NCI-H1417 treated with DMSO at 0.1 percent for 48 hours (cell line): Measurements from ENCODE around the gene EXTL2.
"Not testable (repeated sequence)": the region's sequence is repeated elsewhere in the genome, so short reads cannot be mapped to it uniquely, and the experiment has no call there.

Source experiments
- DNase-seq: peaks from one replicate; lab custom pipeline; 2025; lab: John Stamatoyannopoulos, UW

EXTL2 gene, protein sequence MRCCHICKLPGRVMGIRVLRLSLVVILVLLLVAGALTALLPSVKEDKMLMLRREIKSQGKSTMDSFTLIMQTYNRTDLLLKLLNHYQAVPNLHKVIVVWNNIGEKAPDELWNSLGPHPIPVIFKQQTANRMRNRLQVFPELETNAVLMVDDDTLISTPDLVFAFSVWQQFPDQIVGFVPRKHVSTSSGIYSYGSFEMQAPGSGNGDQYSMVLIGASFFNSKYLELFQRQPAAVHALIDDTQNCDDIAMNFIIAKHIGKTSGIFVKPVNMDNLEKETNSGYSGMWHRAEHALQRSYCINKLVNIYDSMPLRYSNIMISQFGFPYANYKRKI

DNA sequence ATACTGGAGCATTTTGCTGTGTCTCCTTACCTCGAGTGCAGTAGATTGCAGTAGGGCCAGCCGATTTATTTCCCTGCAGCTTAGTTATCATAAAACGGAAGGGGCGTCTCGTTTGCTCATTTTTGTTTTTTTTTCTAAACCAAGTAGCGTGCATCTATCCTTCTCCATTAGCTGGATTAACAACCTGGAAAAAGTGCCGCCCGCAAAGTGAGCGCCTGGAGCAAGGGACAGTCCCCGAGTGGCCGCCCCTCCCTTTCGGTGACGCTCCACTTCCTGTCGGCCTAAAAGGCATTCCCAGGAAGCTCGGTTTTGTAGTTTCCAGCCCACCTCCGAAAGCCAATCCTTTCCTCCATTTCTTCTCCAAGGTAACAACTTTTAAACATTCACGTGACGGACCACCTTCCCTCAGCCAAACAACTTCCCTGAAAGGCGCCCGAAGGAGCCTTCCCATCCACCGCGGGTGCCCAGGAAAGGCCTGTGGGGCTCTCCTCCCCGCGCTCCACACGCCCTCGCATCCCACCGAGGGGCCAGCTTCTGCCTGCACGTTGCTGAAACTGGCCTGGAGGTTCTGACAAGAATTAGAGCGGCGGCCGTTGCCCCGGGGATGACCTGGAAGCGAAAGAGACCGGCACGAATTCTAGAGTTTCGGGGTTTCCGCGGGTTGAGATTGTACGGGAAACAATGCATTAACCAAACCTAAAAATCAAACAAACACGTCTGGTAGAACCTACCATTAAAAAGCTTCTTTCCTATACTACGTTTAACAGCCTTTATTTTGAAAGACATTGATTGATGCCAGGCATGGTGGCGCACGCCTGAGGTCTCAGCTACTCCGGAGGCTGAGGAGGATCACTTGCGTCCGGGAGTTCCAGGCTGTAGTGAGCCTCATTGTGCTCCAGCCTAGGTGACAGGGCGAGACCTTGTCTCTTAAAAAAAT, at the start of gene EXTL2:
Gene EXTL2 (minus strand): TSS at position 240 of the 937 bp plus-strand sequence. CDS start 6,085 bp downstream, outside the sequence.
- DNase-seq = peak; percentile 72

DNA sequence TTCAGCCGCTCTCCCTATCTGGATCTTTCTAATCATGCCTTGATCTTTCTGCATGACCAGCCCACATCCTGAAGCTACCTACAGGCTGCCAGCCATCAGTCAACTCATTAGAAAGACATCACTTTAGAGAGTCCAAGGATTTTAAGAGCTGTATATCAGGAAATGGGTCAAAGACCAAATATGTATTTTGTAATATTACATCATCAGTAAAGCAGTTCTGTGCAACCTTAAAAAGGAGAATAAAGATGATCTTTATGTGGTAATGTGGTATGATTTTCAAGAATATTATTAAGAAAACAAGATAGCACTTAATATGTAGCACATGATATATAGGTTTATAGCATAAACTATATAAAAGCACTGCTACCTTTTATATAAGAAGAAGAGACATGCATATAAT, 48.9 kb upstream of the EXTL2 start:
- DNase-seq = no peak

DNA sequence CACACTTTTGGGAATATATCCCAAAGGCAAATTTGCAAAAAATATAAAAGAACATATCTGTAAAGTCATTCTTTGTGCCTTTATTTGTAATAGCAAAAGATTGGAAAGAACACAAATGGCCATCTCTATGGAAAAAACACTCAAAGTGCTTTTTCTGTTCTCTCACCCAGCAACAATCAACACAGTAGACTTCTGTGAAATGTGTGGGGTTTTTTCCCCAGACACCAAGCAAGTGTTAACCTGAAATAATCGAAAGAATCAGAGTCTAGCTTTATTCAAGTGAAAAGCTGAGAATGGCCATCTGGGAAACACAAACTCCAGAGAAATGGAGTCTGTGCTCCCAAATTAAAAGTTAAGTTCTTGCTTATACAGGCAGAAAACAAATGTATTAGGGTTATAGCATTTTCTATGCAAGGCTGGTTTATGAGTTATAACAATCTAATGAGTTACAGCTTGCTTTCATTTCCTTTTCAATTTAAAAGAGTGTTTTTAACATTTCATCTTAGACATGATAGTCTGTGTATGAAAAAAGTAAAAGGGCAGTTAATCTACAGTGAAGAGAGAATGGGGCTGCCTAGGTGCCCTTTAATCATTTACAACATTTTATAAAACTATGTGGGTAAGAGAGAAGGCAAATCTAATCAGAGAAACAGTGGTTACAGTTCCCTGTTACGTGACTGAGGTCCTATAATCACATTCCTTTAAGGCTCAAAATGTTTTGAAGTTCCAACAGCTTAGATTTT, 47.8 kb upstream of the EXTL2 start:
- DNase-seq = no peak

DNA sequence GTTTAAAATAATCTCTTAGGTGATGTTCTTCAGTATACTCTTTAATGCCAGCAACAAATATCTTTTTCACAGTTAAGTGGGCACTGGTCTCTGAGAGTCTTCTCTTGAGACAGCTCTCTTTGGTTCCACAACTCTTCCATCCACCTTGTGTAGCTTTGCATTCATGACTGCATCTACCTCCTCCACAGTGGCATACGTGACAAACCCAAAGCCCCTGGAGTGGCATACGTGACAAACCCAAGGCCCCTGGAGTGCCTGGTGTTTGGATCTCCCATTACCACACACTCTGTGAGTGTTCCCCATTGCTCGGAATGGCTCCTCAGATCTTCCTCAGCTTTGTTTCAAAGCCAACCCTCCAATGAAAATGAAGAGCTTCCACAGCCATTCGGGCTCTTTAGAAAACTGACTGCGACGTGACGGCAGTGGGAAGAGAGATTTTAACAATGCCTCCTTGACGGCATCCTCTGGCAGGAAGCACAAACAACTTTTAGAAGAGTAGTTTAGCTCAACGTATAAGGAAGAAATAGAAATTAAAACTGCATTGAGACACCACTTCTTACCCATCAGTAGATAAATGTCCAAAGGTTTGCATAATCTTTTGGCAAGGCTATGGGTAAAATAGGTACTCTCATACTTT, 47.1 kb upstream of the EXTL2 start:
- no peak for DNase-seq

DNA sequence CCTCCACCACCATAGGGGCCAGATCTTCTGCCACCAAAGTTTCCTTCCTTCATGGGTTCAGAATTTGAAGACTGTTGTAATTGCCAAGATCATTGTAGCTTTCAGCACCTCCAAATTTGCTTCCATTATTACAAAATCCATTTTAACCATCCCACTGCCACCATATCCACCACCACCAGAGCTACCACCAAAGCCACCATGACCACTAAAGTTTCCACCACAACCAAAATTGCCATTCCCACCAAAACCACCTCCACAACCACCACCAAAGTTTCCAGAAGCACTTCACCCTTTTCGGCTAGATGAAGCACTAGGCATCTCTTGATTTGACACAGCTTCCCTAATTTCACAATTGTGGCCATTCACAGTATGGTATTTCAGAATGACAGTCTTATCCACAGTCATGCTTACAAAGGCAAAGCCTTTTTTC, 46.5 kb upstream of the EXTL2 start:
- DNase-seq = no peak

DNA sequence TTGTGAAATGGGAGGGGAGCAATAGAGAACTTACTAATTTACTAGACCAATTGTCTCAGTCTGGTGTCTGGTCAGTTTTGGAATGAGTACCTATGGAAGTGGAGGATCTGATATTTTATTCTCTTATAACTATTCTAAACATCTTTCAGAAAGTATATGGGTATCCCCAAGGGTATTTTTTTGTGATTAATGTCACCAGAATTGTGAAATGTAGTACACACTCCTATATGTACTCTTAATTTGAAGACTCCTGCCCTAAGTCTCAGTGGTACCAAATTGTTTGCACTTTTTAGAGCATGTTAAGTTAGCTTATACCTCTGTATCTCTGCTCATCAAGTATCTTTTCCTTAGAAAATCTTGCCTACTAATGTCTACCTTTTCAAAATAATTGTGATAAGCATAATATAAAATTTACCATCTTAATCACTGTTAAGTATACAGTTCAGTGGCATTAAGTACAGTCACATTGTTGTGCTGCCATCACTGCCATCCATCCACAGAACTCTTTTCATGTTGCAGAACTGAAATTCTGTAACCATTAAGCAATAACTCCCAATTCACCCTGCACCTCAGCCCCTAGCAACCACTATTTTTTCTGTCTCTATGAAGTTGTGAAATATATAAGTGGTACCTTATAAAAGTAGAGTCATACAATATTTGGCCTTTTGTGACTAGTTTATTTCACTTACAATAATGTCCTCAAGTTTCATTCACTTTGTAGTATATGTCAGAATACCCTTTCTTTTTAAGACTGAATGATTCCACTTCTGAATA, 41.7 kb upstream of the EXTL2 start:
- DNase-seq = no peak

DNA sequence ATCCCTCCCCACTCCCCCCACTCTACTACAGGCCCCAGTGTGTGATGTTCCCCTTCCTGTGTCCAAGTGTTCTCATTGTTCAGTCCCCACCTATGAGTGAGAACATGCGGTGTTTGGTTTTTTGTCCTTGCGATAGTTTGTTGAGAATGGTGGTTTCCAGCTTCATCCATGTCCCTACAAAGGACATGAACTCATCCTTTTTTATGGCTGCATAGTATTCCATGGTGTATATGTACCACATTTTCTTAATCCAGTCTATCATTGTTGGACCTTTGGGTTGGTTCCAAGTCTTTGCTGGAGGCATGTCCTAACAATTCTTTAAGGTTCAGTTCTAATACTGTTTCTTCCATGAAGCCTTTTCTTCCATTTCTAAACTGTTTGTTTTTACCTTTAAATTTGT, 38.9 kb upstream of the EXTL2 start:
- DNase-seq = not testable (repeated sequence)

DNA sequence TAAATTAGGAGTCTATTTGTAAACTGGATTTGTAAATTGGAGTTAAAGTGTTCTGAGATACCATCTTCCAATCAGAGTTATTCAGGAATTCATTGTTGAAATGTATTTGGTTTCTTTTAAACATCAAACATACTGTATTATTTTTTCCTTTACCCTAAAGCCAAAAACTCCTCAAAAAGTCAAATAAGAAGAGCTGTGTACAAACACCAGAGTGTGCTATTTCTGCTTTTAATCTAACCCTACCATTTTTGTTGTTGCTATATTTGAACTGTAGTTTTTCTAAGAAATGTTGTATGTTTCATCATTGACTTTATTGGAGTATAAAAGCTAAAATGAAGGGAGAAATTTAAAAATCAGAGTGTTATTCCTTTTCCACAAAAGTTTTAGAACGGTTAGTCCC, 37.1 kb upstream of the EXTL2 start:
- no peak for DNase-seq

DNA sequence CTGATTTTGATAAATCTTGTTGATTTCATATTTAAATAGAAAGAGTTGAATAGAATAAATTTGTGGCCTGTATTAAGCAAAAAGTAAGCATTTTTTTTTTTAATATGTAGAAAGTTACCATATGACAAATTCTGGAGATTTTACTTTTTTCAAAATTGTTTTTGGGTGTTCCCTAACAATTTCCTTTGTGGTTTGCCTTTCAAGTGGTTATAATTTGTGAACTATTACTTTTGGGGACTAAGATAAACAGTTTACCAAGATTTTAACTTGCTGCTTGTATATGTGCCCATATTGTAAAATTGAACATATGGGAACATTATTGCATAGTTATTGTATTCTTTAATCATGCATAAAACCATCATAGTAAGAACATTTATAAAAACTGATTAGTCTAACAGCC, 35.9 kb upstream of the EXTL2 start:
- DNase-seq = no peak

DNA sequence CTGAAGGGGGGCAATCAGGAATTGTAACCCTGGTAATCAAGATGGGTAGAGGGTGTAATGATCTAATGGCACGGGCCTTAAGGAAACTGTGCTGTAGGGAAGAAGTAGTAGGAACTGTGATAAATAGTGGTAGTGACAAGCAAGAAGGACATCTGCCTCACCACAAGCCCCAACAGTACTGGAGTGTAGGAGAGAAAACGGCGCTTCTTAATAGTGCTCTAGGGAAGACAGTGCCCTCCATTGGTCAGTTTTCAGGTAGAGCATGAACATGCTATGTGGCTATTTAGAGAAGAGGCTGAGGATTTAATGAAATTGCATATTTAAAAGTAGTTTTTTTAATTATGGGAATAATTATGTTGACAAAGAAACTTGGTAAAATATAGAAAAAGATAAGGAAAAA, 33.5 kb upstream of the EXTL2 start:
- no peak for DNase-seq

DNA sequence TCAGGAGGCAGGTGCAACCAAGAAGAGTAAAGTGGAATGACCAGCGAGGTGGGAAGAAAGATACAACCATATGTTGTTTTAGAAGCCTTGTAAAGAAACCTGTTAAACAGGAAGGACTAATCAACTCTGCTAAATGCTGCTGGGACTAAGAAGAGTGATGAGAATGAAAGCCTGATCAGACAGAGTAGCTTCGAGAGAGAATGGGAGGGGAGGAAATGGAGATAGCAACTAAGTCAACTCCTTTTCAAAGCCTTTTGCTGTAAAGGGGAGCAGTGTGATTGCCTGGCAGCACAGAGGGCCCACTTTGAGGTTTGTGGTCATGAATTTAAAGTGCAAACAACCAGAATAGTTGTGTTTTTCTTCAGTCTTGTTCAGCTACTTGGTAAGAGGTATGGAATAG, 32.6 kb upstream of the EXTL2 start:
- no peak for DNase-seq

DNA sequence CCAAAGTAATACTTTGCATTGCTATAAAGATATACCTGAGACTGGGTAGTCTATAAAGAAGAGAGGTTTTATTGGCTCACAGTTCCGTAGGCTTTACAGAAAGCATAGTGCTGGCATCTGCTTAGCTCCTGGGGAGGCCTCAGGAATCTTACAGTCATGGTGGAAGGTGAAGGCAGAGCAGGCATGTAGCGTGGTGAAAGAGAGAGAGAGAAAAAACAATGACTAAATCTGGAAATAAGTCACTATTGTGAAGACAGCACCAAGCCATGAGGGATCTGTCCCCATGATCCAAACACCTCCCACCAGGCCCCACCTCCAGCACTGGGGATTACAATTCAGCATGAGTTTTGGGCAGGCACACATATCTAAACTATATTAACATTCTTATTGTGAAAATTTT, 31.6 kb upstream of the EXTL2 start:
- no peak for DNase-seq

DNA sequence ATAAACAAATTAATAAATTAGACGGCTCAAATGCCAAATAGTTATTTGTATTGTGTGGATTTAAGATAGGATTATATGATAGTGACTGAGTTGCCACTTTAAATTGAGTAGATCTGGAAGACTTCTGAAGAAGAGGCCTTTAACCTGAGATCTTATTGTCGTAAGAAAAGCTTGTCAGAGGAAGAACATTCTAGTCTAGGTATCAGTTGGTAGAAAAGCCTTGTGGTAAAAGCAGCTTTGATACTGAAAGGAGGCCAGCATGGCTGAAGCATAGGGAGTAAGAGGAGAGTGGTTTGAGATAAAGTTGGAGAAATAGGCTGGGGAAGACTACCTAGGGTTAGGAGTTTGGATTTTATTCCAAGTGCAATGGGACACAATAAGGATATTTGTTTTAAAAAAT, 30.3 kb upstream of the EXTL2 start:
- no peak for DNase-seq

DNA sequence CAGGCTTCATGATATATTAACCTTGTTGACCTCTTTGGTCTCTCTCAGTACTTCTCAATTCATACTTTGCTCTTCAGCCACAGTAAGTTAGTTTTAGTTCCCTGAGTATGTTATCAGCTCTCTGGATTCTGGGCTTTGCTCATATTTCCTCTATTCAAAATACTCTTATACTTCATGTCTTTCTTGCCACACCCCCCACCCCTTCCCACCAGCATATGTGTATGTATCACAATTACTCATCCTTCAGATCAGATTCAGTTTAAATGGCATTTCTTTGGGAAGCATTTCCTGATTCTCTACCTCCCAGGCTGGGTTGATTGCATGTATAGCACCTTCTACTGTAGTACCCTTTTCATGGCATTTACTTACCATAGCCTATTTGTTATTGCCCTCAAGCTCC, 29.6 kb upstream of the EXTL2 start:
- no peak for DNase-seq

DNA sequence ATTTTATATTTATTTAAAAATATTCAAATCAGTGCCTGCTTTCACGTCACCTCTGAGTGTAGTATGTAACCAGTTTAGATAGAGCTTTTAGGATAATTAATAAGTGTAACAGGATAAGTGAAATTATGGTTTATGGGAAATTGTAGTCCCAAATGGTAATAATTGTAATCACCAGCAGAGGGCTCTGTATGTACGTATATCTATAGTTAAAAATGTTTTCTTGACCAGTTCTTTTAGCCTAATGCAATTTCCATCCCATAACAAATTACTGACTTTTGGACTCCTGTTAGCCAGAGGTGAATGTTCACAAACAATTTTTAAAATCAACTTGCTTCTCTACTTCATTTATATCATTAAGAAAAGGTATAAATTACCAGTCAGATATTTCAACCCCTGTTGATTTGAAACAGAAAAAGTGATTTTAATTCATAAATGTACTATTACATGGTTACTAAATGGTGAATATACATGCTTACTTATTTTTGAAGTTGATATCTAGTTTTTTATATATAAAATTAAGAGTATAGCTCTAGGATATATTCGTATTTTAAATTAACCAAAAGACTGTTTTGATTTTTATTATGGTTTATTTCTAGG, 26.6 kb upstream of the EXTL2 start:
- DNase-seq = peak; percentile 22

DNA sequence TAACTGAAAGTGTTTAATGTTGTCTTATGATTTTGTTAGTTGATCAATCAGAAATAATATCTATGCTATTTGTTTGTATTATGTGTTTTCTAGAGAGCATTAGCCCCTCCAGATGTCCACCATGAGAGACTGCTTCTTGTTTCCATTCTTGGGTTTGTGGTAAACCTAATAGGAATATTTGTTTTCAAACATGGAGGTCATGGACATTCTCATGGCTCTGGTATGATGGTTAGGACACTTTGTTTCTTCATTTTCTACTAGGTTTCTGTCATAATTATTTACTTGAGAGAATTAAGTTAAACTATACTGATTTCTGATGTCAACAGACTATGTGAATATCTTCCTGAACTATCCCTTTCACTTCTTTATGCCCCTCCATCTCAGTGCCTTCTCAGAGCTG, 17.4 kb upstream of the EXTL2 start:
- DNase-seq = no peak

DNA sequence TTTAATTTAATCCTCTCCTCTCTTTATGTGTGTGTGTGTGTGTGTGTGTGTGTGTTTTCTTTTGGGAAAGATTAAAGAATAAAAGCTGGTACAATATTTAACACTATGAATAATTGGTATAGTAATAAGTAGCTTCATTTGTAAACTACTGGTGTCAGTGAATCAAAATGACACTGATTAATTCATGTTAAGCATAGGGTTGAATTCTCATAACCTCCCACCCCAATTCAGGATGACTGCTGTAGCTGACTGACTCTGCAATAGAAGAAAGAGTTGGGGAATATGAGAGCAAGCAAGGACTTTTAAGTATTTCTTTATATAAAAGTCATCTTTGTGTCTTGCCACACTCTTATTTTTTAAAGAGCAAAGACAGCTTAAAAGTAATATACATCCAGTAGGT, 14.4 kb upstream of the EXTL2 start:
- DNase-seq = no peak

DNA sequence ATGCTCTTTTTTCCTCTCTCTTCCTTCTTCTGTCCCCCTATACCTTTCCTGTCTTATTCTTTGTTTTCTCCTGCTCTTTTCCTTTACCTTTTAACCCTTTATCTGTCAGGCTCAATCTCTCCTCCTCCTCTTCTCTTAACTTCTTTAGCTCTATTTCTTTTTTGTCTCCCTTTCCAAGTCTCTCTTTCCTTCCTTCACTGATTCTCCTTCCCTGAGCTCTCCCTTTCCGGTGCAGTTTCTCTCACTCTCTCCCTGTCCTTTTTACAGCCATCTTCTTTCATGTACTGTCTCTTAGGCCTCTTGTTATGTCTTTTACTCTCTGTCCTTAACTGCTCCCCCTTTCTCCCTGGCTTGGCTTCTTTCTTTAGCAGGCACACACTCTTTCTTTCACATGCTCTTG, 13.2 kb upstream of the EXTL2 start:
- no peak for DNase-seq

DNA sequence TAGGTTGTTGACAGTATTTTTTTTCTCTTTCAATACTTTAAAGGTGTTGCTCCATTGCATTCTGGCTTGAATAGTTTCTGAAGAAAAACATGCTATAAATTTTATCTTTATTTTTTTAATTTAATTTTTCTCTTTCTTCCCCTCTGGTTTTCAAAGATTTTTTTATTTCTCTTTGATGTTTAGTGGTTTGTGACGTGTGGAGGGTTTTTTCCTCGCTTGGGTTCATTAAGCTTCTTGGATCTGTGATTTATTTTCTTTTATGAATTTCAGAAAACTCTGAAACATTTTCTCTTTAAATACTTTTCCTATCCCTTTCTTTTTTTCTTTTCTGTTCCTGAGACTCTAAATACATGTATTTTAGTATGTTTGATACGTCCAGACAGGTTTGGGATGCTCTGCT, 10.5 kb upstream of the EXTL2 start:
- DNase-seq = no peak

DNA sequence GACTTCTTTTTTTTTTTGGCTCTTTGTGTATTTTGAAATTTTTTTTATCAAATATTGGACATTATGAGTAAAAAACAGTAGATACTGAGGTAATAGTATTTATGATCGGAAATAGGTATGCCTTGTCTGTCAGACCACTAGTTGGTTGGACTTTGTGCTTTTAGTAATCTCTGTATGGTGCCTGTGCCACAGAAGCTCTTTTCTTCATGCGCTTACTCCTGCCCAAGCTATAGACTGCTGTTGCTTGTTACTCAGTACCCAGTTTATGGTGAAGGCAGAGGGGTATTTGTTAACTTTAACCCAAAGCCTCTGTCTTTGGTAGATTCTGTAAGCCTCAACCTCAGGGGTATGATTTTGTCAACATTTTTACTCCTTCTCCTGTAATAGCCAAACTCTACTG, 9.9 kb upstream of the EXTL2 start:
- DNase-seq = no peak

DNA sequence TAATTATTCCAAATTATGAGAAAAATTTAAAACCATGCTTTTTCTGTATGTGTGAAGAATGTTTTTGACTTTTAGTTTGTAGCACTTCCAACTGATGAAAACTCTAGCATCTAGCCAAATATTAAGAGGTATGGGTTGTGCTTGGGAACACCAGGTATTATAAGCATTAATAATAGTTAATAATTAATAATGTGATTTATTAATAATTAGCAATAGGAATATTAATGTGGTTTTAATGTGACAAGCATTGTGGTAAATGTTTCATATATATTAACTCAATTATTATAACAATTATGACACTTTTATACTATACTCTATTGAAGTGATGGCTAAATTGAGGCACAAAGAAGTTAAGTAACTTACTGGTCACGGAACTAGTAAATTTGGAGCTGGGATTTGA, 9.1 kb upstream of the EXTL2 start:
- DNase-seq = no peak
